ENCODE results near the gene TGFBR3. TPM values are rescaled to one million over a fixed set of nuclear protein-coding genes. Genes with fewer than 3 reads are reported as not detected.

Gene TGFBR3
- total and polyA plus RNA-seq, 10 donors = 5.2 to 254 (median 166) TPM

- WGBS, 5 donors = 72 to 77% (median 76%) methylated on average over 6 to 8 of the region's 8 CpGs
- TF ChIP-seq, protein P1, sequence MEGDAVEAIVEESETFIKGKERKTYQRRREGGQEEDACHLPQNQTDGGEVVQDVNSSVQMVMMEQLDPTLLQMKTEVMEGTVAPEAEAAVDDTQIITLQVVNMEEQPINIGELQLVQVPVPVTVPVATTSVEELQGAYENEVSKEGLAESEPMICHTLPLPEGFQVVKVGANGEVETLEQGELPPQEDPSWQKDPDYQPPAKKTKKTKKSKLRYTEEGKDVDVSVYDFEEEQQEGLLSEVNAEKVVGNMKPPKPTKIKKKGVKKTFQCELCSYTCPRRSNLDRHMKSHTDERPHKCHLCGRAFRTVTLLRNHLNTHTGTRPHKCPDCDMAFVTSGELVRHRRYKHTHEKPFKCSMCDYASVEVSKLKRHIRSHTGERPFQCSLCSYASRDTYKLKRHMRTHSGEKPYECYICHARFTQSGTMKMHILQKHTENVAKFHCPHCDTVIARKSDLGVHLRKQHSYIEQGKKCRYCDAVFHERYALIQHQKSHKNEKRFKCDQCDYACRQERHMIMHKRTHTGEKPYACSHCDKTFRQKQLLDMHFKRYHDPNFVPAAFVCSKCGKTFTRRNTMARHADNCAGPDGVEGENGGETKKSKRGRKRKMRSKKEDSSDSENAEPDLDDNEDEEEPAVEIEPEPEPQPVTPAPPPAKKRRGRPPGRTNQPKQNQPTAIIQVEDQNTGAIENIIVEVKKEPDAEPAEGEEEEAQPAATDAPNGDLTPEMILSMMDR (IDR thresholded peaks at IDR 0.05 in 8 of 11, conservative IDR thresholded peaks at IDR 0.05 in 3 of 11) = peak in 1 of 11 experiments; percentile 16
- TF ChIP-seq POLR2A (IDR thresholded peaks at IDR 0.05) = no peak
- TF ChIP-seq POLR2AphosphoS5 (IDR thresholded peaks at IDR 0.05) = peak in 2 of 3 donors; percentile 39 to 61
- no peaks in the 10 kb centered on the region for H3K9me3 ChIP-seq
- no peaks in the 10 kb centered on the region for H3K27me3 ChIP-seq (replicated peaks in 1 of 7)
- DNase-seq = no peak
- no peaks in the 10 kb centered on the region for H3K36me3 ChIP-seq
- intact Hi-C loops (cut with DNase I; ENCODE audit: low total_unique reads) = no loop called here
- peaks cover 23 to 93% (median 73%) of the 10 kb centered on the region in 6 donors for H3K4me1 ChIP-seq
- peak overlapping the region; percentile 64 to 86 (median 76) for H3K27ac ChIP-seq
- H3K4me3 ChIP-seq = no peak overlapping the region
Measured at GRCh38 chr1:91805311-91805801, 80.6 kb downstream of the TGFBR3 start.

GRCh38 chr1:91804546-91805023 lies 81.4 kb downstream of the TGFBR3 start:
- intact Hi-C loops (cut with DNase I; ENCODE audit: low total_unique reads) = no loop called here
- Histone ChIP-seq H3K36me3 (no peaks in the 10 kb centered on the region), H3K4me1 (peaks cover 23 to 96% (median 69%) of the 10 kb centered on the region in 6 donors), H3K4me3 (peak overlapping the region in 1 of 8 donors; percentile 41), H3K27me3 (replicated peaks in 1 of 7) (no peaks in the 10 kb centered on the region), H3K27ac (peak overlapping the region; percentile 64 to 86 (median 76)), H3K9me3 (no peaks in the 10 kb centered on the region)
- TF ChIP-seq, protein P1 (IDR thresholded peaks at IDR 0.05 in 8 of 11, conservative IDR thresholded peaks at IDR 0.05 in 3 of 11) = no peak
- peak in 2 of 3 donors; percentile 66 to 69 for TF ChIP-seq POLR2AphosphoS5 (IDR thresholded peaks at IDR 0.05)
- no peak for DNase-seq
- 59 to 68% (median 65%) methylated on average over 13 of the region's 13 CpGs for WGBS, 5 donors

DNA sequence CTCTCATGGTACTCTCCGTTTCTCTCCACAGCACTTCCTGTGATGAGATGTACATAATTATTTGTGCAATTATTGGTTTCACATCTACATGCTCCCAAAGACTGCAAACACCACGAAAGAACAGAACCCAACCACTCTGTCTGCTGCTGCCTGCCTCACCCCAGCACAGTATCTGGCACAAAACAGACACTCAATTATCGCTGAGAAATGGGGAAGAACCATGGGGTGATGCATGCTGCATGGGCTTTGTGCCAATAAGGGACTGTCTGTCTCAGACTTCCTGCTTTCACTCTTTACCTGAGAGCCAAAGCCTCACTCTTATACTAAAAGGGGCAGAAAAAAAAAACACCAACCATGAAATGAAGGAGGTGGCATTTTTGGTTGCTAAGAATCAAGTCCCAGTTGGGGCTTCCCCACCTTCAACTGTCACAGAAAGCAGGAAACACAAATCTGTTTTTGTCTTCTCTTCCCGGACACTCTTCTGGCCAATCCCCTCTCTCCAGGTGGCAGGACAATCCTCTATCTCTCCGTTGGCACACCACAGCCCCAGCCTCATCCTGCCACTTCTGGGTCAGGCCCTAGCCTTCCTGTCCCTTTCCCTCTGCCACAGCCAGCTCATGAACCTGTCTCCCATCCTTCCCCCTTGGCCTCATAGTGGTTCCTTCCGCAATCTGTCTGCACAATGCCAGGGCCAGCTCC lies 82.0 kb downstream of the TGFBR3 start:
- Histone ChIP-seq H3K36me3 (no peaks in the 10 kb centered on the region), H3K9me3 (no peaks in the 10 kb centered on the region), H3K4me3 (peak overlapping the region in 1 of 8 donors; percentile 41), H3K27ac (peak overlapping the region; percentile 64 to 86 (median 76)), H3K4me1 (peaks cover 23 to 96% (median 70%) of the 10 kb centered on the region in 6 donors), H3K27me3 (replicated peaks in 1 of 7) (no peaks in the 10 kb centered on the region)
- TF ChIP-seq POLR2A (IDR thresholded peaks at IDR 0.05) (no peak), POLR2AphosphoS5 (IDR thresholded peaks at IDR 0.05) (peak in 2 of 3 donors; percentile 23 to 66)
- WGBS, 5 donors = 16 to 25% (median 22%) methylated on average over 6 of the region's 6 CpGs
- intact Hi-C loops (cut with DNase I; ENCODE audit: low total_unique reads) = no loop called here
- DNase-seq = no peak

DNA sequence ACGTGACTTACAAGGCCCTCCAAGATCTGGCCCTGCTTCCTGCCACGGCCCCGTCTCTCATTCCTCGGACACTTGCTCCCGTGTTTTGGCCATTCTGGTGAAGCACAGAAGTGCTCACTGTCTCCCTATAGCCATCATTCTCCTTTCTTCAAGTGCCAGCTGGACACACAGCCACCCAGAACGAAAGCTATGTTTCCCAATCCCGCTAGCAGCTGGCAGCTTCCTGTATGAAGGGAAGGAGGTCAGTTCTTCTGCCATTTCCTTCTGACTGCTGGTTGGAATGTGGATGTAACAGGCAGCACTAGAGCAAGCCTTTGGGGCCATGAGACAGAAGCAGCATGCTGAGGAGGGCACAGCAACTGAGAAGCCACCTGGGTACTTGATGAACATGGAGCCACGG lies 82.8 kb downstream of the TGFBR3 start:
- Histone ChIP-seq H3K9me3 (no peaks in the 10 kb centered on the region), H3K27me3 (replicated peaks in 1 of 7) (no peaks in the 10 kb centered on the region), H3K27ac (peak overlapping the region; percentile 60 to 86 (median 76)), H3K36me3 (no peaks in the 10 kb centered on the region), H3K4me1 (peaks cover 23 to 96% (median 74%) of the 10 kb centered on the region in 6 donors), H3K4me3 (no peak overlapping the region)
- intact Hi-C loops (cut with DNase I; ENCODE audit: low total_unique reads) = no loop called here
- TF ChIP-seq, protein P1 (IDR thresholded peaks at IDR 0.05 in 8 of 11, conservative IDR thresholded peaks at IDR 0.05 in 3 of 11) = no peak
- TF ChIP-seq POLR2AphosphoS5 (IDR thresholded peaks at IDR 0.05) = peak in 2 of 3 donors; percentile 24 to 70
- WGBS, 5 donors = 56 to 69% (median 64%) methylated on average over 8 of the region's 8 CpGs
- no peak for DNase-seq
